HCT116 (cell line): ENCODE measurements around the gene RHBDF2.

ENCODE experiments used
- ATF3 ChIP-seq: IDR thresholded peaks from 2 replicates; pipeline ENCODE4 v1.6.1; 2012
- CEBPB ChIP-seq: IDR thresholded peaks from 2 replicates; pipeline ENCODE4 v1.6.1; 2012; ENCODE audit warnings: low read depth
- CTCF ChIP-seq, 3 experiments: fragments of 200-600 bp in 1 of 3; sonication (generic) in 1 of 3; IDR thresholded peaks in 2 of 3; conservative IDR thresholded peaks in 1 of 3; 2 replicates each; pipeline ENCODE4 v1.5.1; 2012 to 2017; ENCODE audit warnings: low read depth in 2 of 3, low read length in 2 of 3, antibody characterized with exemption in 1 of 3, borderline replicate concordance in 1 of 3, control low read depth in 1 of 3, mild to moderate bottlenecking in 1 of 3, mixed read lengths in 1 of 3, mixed run types in 1 of 3, moderate library complexity in 1 of 3; ENCODE audit not compliant: insufficient read depth in 1 of 3
- ELF1 ChIP-seq: IDR thresholded peaks from 2 replicates; pipeline ENCODE4 v1.6.1; 2012; ENCODE audit warnings: low read depth, borderline replicate concordance
- EZH2 ChIP-seq: fragments of 200-600 bp; sonication (generic); IDR thresholded peaks from 2 replicates; pipeline ENCODE4 v1.6.1; 2017; ENCODE audit warnings: antibody characterized with exemption, mixed run types
- JUND ChIP-seq: IDR thresholded peaks from 2 replicates; pipeline ENCODE4 v1.6.1; 2012
- POLR2A ChIP-seq: IDR thresholded peaks from 2 replicates; pipeline ENCODE4 v1.7.0; 2011; ENCODE audit warnings: borderline replicate concordance; ENCODE audit not compliant: insufficient read depth, insufficient read length; ENCODE audit errors: extremely low read depth
- POLR2AphosphoS5 ChIP-seq: IDR thresholded peaks from 2 replicates; pipeline ENCODE4 v1.6.1; 2011; ENCODE audit warnings: mild to moderate bottlenecking, low read depth, low read length, moderate library complexity
- SP1 ChIP-seq: IDR thresholded peaks from 2 replicates; pipeline ENCODE4 v1.6.1; 2012; ENCODE audit warnings: low read depth
- SRF ChIP-seq: IDR thresholded peaks from 2 replicates; pipeline ENCODE4 v1.6.1; 2012; ENCODE audit warnings: low read depth
- YY1 ChIP-seq: IDR thresholded peaks from 2 replicates; pipeline ENCODE4 v1.6.1; 2011; ENCODE audit warnings: low read length, low read depth, moderate library complexity, mild to moderate bottlenecking; ENCODE audit not compliant: insufficient replicate concordance; ENCODE audit errors: extremely low read depth
- ZBTB33 ChIP-seq: IDR thresholded peaks from 2 replicates; pipeline ENCODE4 v1.6.1; 2011; ENCODE audit warnings: mild to moderate bottlenecking, low read length, moderate library complexity; ENCODE audit not compliant: insufficient replicate concordance; ENCODE audit errors: extremely low read depth
- ZFX ChIP-seq: fragments of 450-650 bp; IDR thresholded peaks from 2 replicates; pipeline ENCODE4 v1.6.1; 2017
- ZNF274 ChIP-seq: fragments of 200-500 bp; sonication (Bioruptor generic); IDR thresholded peaks from 2 replicates; pipeline ENCODE4 v1.6.1; 2014; ENCODE audit warnings: mild to moderate bottlenecking, low read depth, low read length, inconsistent platforms

- TF ChIP-seq CEBPB (no peak), POLR2A (no peak), EZH2 (no peak), CTCF (IDR thresholded peaks at IDR 0.05 in 2 of 3, conservative IDR thresholded peaks at IDR 0.05 in 1 of 3; ENCODE audit: borderline replicate concordance in 1 of 3, insufficient read depth in 1 of 3, low read depth in 2 of 3, low read length in 2 of 3) (no peak), YY1 (no peak), POLR2AphosphoS5 (no peak), ZNF274 (no peak), ATF3 (no peak), ZBTB33 (no peak), ZFX (no peak), SP1 (no peak), ELF1 (no peak), JUND (no peak), SRF (no peak)
Observed at GRCh38 chr17:76511668-76512365, 10.6 kb upstream of the RHBDF2 start.
